CD4-positive, alpha-beta T cell treated with Interleukin-6 at 100 ng/mL for 8 hours (primary cell): Measurements from ENCODE around the gene NDUFB11.
"Not testable (repeated sequence)": the region's sequence is repeated elsewhere in the genome, so short reads cannot be mapped to it uniquely, and the experiment has no call there.

Source experiments
- DNase-seq: peaks from one replicate; pipeline ENCODE4 v3.0.0-alpha.2; 2020; ENCODE audit warnings: mixed read lengths, low spot score

The NDUFB11 gene

GRCh38 chrX:47146121-47146935 is 1.8 kb upstream of the NDUFB11 start:
- no peak for DNase-seq

GRCh38 chrX:47145395-47146120 is 1.1 kb upstream of the NDUFB11 start:
- no peak for DNase-seq

- peak; percentile 43 for DNase-seq
These were observed 442 bp downstream of the NDUFB11 start for GRCh38 chrX:47143894-47144625.

GRCh38 chrX:47138171-47138570 is 6.3 kb downstream of the NDUFB11 start:
- DNase-seq, result no peak

- DNase-seq, result not testable (repeated sequence)
These were observed 8.9 kb downstream of the NDUFB11 start for GRCh38 chrX:47135650-47136049.

GRCh38 chrX:47133493-47133892 is 11.0 kb downstream of the NDUFB11 start:
- DNase-seq, result no peak

- DNase-seq, result no peak
These were observed 14.6 kb downstream of the NDUFB11 start for GRCh38 chrX:47129899-47130358.

- DNase-seq, result peak; percentile 89
These were observed 15.2 kb downstream of the NDUFB11 start for GRCh38 chrX:47129157-47129898.

- not testable (repeated sequence) for DNase-seq
These were observed 20.0 kb downstream of the NDUFB11 start for GRCh38 chrX:47124466-47124865.

- DNase-seq, result not testable (repeated sequence)
These were observed 27.9 kb downstream of the NDUFB11 start for GRCh38 chrX:47116551-47117110.

- DNase-seq, result no peak
These were observed 32.1 kb downstream of the NDUFB11 start for GRCh38 chrX:47112316-47112954.

GRCh38 chrX:47110936-47111615 is 33.4 kb downstream of the NDUFB11 start:
- DNase-seq, result not testable (repeated sequence)

GRCh38 chrX:47101206-47101605 is 43.3 kb downstream of the NDUFB11 start:
- DNase-seq, result no peak

GRCh38 chrX:47098338-47099094 is 46.0 kb downstream of the NDUFB11 start:
- DNase-seq, result no peak

- no peak for DNase-seq
These were observed 47.5 kb downstream of the NDUFB11 start for GRCh38 chrX:47097018-47097417.

- DNase-seq, result no peak
These were observed 50.6 kb downstream of the NDUFB11 start for GRCh38 chrX:47093860-47094259.

GRCh38 chrX:47093248-47093647 is 51.3 kb downstream of the NDUFB11 start:
- no peak for DNase-seq
